K562 (cell line): ENCODE data around the gene EXOC3L2.

ENCODE experiments used
- HDAC2 ChIP-seq: fragments of 450-650 bp; IDR thresholded peaks from 2 replicates; pipeline ENCODE4 v1.6.1; 2016; ENCODE audit warnings: mild to moderate bottlenecking
- PCBP1 ChIP-seq: fragments of 200-400 bp; formaldehyde crosslinking; IDR thresholded peaks from 2 replicates; pipeline ENCODE4 v1.6.1; 2018; ENCODE audit warnings: mild to moderate bottlenecking, low read depth, low read length; ENCODE audit not compliant: poor library complexity, severe bottlenecking
- SMC3 ChIP-seq: conservative IDR thresholded peaks from 2 replicates; pipeline ENCODE4 v1.6.1; 2011; ENCODE audit warnings: low read depth, low read length, improper control_type of control experiment; ENCODE audit not compliant: insufficient read depth
- ZBED1 ChIP-seq: IDR thresholded peaks from 2 replicates; pipeline ENCODE4 v1.6.1; 2014
- TF ChIP-seq, protein P1 (sequence below), 3 experiments: IDR thresholded peaks in 2 of 3; conservative IDR thresholded peaks in 1 of 3; 2 replicates each; pipeline ENCODE4 v1.5.1; 2011 to 2012; ENCODE audit warnings: low read length in 3 of 3, mild to moderate bottlenecking in 3 of 3, control low read depth in 2 of 3, improper control_type of control experiment in 1 of 3, inconsistent platforms in 1 of 3, low read depth in 1 of 3, mixed read lengths in 1 of 3, moderate library complexity in 1 of 3; ENCODE audit not compliant: insufficient read depth in 2 of 3

DNA sequence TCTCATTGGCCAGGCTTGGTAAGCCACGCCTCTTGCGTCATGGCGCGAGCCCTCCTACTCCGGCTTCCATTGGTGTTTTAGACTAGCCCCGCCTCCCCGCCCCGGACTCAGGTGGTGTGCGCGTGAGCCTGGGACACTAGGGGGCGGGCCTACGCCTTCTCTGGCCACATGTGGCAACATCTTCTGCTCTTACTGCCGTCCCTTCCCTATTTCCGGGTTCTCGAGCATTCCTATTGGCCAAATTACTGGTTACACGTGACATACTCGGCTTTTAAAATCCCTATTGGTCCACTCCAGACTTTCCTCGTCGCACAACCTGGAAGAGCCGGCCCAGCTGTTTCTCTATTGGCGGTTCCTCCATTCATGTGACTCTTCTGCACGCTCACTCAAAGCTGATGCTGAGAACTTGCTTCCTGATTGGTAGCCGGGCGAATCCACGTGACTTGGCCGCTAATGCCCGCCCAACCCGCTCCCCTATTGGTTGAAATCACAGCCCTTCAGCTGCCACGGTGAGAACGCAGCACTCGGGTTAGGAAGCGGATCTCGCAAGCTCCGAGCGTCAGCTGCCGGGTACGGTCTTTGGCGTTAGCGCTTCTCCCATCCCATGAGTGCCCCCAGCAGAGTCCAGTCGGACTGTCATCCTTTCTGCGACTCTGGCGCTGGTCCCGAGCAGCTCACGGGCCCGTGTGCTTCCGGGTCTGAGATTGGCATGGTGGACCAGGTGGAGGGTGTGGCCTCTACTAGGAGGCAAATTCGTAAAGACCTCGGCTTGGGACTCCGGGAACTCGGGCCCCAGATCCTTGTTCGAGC, 66.7 kb downstream of the EXOC3L2 start, which contains the start of gene BLOC1S3:
- TF ChIP-seq ZBED1 (0 out of 2 replicates have a peak, but pooled peaks have one; percentile 54), SMC3 (0 out of 2 replicates have a peak, but pooled peaks have one; percentile 18), HDAC2 (peak; percentile 88; the same call in 1 of the 2 replicates), PCBP1 (no peak)
- TF ChIP-seq, protein P1, sequence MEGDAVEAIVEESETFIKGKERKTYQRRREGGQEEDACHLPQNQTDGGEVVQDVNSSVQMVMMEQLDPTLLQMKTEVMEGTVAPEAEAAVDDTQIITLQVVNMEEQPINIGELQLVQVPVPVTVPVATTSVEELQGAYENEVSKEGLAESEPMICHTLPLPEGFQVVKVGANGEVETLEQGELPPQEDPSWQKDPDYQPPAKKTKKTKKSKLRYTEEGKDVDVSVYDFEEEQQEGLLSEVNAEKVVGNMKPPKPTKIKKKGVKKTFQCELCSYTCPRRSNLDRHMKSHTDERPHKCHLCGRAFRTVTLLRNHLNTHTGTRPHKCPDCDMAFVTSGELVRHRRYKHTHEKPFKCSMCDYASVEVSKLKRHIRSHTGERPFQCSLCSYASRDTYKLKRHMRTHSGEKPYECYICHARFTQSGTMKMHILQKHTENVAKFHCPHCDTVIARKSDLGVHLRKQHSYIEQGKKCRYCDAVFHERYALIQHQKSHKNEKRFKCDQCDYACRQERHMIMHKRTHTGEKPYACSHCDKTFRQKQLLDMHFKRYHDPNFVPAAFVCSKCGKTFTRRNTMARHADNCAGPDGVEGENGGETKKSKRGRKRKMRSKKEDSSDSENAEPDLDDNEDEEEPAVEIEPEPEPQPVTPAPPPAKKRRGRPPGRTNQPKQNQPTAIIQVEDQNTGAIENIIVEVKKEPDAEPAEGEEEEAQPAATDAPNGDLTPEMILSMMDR (IDR thresholded peaks at IDR 0.05 in 2 of 3, conservative IDR thresholded peaks at IDR 0.05 in 1 of 3; ENCODE audit: insufficient read depth in 2 of 3, low read depth in 1 of 3, low read length in 3 of 3) = peak; percentile 61 to 81 (median 70)
